MM.1S (cell line): Measurements from ENCODE around the gene RUNX1.

ENCODE experiments used
- DNase-seq: peaks from one replicate; pipeline ENCODE4 v3.0.0-alpha.2; 2015
- H2AFZ ChIP-seq: fragments of 300-600 bp; sonication (generic); 2 replicates; pipeline ENCODE4 v1.6.0; 2016; ENCODE audit warnings: antibody characterized with exemption, low read length
- H3F3A ChIP-seq: fragments of 300-600 bp; sonication (generic); 2 replicates; pipeline ENCODE4 v1.6.1; 2016; ENCODE audit warnings: mild to moderate bottlenecking, antibody characterized with exemption, low read length, moderate library complexity, mixed read lengths; ENCODE audit not compliant: insufficient read depth
- H3K27ac ChIP-seq: fragments of 300-600 bp; sonication (generic); 2 replicates; pipeline ENCODE4 v1.5.1; 2016; ENCODE audit warnings: mild to moderate bottlenecking, low read length
- H3K27me3 ChIP-seq: fragments of 300-600 bp; sonication (generic); replicated peaks from 2 replicates; pipeline ENCODE4 v1.6.0; 2016; ENCODE audit warnings: low read length; ENCODE audit not compliant: insufficient read depth
- H3K36me3 ChIP-seq: fragments of 300-600 bp; sonication (generic); replicated peaks from 2 replicates; pipeline ENCODE4 v1.6.1; 2016; ENCODE audit warnings: mild to moderate bottlenecking, low read length, mixed read lengths; ENCODE audit not compliant: insufficient read depth
- H3K4me1 ChIP-seq: fragments of 300-600 bp; sonication (generic); 2 replicates; pipeline ENCODE4 v1.6.1; 2016; ENCODE audit warnings: low read length, mixed read lengths
- H3K4me2 ChIP-seq: fragments of 300-600 bp; sonication (generic); 2 replicates; pipeline ENCODE4 v1.6.0; 2016; ENCODE audit warnings: low read depth, low read length
- H3K4me3 ChIP-seq: fragments of 300-600 bp; sonication (generic); 2 replicates; pipeline ENCODE4 v1.5.1; 2016; ENCODE audit warnings: low read length, mixed read lengths
- H3K79me2 ChIP-seq: fragments of 300-600 bp; sonication (generic); 2 replicates; pipeline ENCODE4 v1.6.1; 2016; ENCODE audit warnings: mixed run types, low read length, mixed read lengths
- H3K9ac ChIP-seq: fragments of 300-600 bp; sonication (generic); 2 replicates; pipeline ENCODE4 v1.6.1; 2016; ENCODE audit warnings: low read length, mixed read lengths
- H3K9me2 ChIP-seq: fragments of 300-600 bp; sonication (generic); replicated peaks from 2 replicates; pipeline ENCODE4 v1.6.1; 2016; ENCODE audit warnings: mild to moderate bottlenecking, low read length, mixed read lengths; ENCODE audit not compliant: insufficient read depth
- H3K9me3 ChIP-seq: fragments of 300-600 bp; sonication (generic); replicated peaks from 2 replicates; pipeline ENCODE4 v1.6.1; 2016; ENCODE audit warnings: mild to moderate bottlenecking, low read length, mixed read lengths; ENCODE audit not compliant: insufficient read depth
- H4K20me1 ChIP-seq: fragments of 300-600 bp; sonication (generic); 2 replicates; pipeline ENCODE4 v1.6.1; 2016; ENCODE audit warnings: mild to moderate bottlenecking, low read length, moderate library complexity, mixed read lengths; ENCODE audit not compliant: insufficient read depth
- CTCF ChIP-seq: fragments of 300-600 bp; sonication (generic); IDR thresholded peaks from 2 replicates; pipeline ENCODE4 v1.5.1; 2016; ENCODE audit warnings: antibody characterized with exemption, low read length, mixed read lengths
- EZH2 ChIP-seq: fragments of 300-600 bp; sonication (generic); optimal IDR thresholded peaks from 2 replicates; pipeline ENCODE3; 2017; ENCODE audit warnings: low read depth, mild to moderate bottlenecking, antibody characterized with exemption, low read length, mixed read lengths
- EZH2phosphoT487 ChIP-seq: fragments of 300-600 bp; sonication (generic); IDR thresholded peaks from 2 replicates; pipeline ENCODE4 v1.6.1; 2018; ENCODE audit warnings: antibody characterized with exemption, low read length

RUNX1 gene

GRCh38 chr21:35026153-35026500 is 23.0 kb downstream of the RUNX1 start:
- Histone ChIP-seq H2AFZ (peak overlapping the region; percentile 33; the same call in 1 of the 2 replicates), H3K27ac (peak overlapping the region; percentile 75; the same call in 1 of the 2 replicates), H3K9ac (peak overlapping the region; percentile 57; the same call in 1 of the 2 replicates)

GRCh38 chr21:35025206-35026152 is 23.6 kb downstream of the RUNX1 start:
- Histone ChIP-seq H2AFZ (peak overlapping the region; percentile 33; the same call in 1 of the 2 replicates), H3K4me2 (peak overlapping the region; percentile 79), H3K27me3 (no peaks in the 10 kb centered on the region), H3K36me3 (no peaks in the 10 kb centered on the region), H3K4me1 (peaks cover 35% of the 10 kb centered on the region), H3K9ac (no peak overlapping the region; the same call in 1 of the 2 replicates), H4K20me1 (no peaks in the 10 kb centered on the region), H3K27ac (peak overlapping the region; percentile 75; the same call in 1 of the 2 replicates), H3K4me3 (peak overlapping the region; percentile 59), H3K9me3 (no peaks in the 10 kb centered on the region), H3F3A (peaks cover 30% of the 10 kb centered on the region), H3K79me2 (no peaks in the 10 kb centered on the region), H3K9me2 (no peaks in the 10 kb centered on the region)
- DNase-seq = no peak
- TF ChIP-seq CTCF = no peak
- TF ChIP-seq EZH2 = no peak
- TF ChIP-seq EZH2phosphoT487 = no peak

More at GRCh38 chr21:35026153-35026500, 23.0 kb downstream of the RUNX1 start:
- no peaks in the 10 kb centered on the region for H3K27me3 ChIP-seq
- H4K20me1 ChIP-seq = no peaks in the 10 kb centered on the region
- no peaks in the 10 kb centered on the region for H3K79me2 ChIP-seq
- H3K4me2 ChIP-seq = peak overlapping the region; percentile 79
- peak; percentile 31 for DNase-seq
- TF ChIP-seq CTCF (no peak), EZH2 (no peak), EZH2phosphoT487 (no peak)
- no peaks in the 10 kb centered on the region for H3K36me3 ChIP-seq
- H3K4me3 ChIP-seq = peak overlapping the region; percentile 59
- H3K9me2 ChIP-seq = no peaks in the 10 kb centered on the region
- no peaks in the 10 kb centered on the region for H3K9me3 ChIP-seq
- peaks cover 29% of the 10 kb centered on the region for H3K4me1 ChIP-seq
- peaks cover 30% of the 10 kb centered on the region for H3F3A ChIP-seq

- no peak for DNase-seq
- Histone ChIP-seq H3K9me3 (no peaks in the 10 kb centered on the region), H3K27me3 (no peaks in the 10 kb centered on the region), H3K4me3 (no peak overlapping the region), H3F3A (peaks cover 30% of the 10 kb centered on the region), H3K9ac (no peak overlapping the region), H4K20me1 (no peaks in the 10 kb centered on the region), H2AFZ (no peak overlapping the region), H3K36me3 (no peaks in the 10 kb centered on the region), H3K4me1 (peaks cover 39% of the 10 kb centered on the region), H3K4me2 (no peak overlapping the region), H3K79me2 (no peaks in the 10 kb centered on the region), H3K9me2 (no peaks in the 10 kb centered on the region), H3K27ac (no peak overlapping the region)
- TF ChIP-seq EZH2phosphoT487 (no peak), EZH2 (no peak), CTCF (no peak)
Measured at GRCh38 chr21:35024513-35024912, 24.6 kb downstream of the RUNX1 start.
